HG03575 (cell line): ENCODE results near the gene JAK3.

ENCODE experiments used
- ATAC-seq: cut with Tn5 transposase; IDR thresholded peaks from one replicate; pipeline ENCODE4 v1.9.1; 2021; ENCODE audit not compliant: unreplicated experiment, insufficient number of reproducible peaks, low FRiP score; ENCODE audit errors: extremely low read depth

Gene JAK3

DNA sequence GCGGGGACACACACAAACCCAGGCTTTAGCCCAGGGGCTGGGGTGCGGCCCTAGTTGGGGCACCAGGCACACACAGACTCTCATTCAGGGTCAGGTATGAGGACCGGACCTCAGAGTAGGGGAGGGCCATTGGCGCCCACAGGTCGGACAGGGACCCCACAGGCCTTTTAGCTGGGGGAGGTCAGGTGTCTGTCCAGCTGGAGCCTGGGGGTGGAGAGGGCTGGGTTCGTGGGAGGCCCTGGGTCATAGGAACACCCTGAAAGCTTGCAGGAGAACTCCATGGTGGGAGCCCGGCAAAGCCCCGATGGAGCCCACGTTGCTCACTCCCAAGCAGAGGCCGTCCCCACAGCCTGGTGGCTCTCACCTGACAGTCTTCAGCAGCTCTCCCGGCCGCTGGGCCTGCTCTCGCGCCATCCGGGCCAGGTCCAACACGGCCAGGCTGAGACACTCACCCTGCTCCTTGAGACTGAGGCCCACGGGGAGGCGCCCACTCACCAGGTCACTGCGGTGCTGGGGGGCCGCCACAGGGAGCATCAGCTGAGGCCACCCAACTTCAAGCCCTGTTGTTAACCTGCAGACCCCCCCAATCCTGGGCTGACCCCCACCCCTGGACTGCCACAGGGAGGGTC is 5.0 kb downstream of the JAK3 start:
- ATAC-seq: no peak

DNA sequence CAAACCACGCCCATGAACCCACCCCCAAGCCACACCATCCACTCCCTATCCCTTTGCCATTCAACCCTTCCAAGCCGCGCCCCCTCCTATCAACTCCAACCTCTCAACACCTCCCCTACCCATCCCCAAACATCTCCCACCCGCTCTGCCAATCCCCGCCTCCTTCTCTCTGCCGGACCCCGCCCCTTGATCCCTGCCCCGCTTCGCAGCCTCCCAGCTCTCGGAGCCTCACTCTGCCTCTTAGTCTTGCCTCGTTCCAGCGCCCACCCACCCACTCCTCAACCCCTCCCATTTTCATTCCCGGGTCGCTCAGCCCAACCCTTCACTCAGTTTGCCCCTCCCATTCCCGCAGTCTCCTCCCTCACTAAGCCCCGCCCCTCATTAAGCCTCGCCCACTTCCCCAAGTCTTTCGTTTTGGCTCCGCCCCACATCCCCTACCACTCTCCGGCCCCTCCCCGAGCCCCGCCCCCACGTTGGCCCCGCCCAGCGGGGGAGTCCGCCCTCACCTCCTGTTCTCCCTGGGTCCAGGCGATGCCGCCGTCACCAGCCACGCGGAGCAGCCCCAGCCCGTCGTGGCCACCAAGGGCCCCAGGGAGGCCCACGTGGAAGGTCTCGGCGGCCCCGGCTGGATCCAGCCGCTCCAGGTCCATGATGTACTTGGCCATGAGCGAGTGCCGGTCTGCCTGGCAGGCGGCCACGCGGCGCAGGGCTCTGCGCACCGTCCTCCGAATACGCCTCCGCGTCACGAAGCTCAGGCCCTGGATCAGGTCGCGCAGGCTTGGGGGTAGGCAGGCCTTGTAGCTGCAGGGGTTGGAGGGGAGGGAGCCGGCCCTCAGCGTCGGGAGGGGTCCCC is 5.7 kb downstream of the JAK3 start:
- no peak for ATAC-seq

DNA sequence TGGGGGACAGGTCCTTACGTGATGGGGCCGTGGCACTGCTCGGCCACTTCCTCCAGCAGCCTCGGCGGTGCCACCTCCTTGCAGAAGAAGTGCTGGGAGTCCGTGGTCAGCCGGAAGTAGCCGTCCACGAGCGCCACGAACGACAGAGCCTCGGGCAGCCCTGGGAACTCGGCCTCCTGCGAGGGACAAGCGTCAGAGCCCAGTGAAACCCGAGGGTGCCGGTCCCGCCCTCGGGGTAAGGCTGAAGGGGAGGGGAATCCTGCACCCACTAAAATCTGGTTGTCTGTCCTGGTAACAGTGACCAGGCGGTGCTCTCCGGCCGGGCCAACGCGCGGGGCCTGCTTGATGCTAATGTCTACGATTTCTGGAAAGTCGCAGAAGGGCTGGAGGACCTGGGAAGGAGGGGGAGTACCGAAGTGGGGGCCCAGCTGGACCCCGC is 6.4 kb downstream of the JAK3 start:
- ATAC-seq: no peak

DNA sequence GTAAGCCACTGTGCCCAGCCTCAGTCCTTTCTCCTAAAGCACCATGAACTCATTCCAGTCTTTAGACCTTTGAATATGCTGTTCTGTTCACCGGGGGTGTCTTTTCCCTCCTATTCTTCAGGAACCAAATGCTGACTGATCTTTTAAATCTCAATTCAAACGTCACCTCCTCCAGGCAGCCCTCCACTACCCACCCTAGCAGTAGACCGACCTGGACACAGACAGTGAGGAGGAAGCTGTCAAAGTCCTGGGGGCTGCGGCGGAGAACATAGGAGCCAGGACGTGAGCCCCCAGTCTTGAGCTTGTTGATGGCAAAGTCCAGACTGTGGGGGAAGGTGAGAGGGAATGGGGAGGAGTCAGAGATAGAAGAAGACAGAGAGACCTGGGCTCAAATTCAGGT is 7.8 kb downstream of the JAK3 start:
- ATAC-seq: no peak

DNA sequence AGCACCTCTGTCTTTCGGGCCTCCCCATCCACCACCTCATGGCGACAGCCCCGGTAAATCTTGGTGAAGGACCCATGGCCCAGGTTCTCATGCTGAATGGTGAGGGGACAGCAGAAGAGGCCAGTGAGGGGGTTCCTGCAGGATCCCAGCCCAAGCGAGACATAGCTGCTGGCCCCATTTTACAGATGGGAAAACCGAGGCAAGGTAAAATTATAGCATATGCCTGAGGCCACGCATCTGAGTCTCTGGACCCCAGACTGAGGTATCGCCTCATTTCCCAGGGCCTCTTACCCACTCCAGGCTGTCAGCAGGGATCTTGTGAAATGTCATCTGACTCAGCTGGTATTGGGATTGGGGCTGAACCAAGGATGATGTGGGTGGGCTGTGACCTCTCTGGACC is 9.8 kb downstream of the JAK3 start:
- ATAC-seq: no peak

DNA sequence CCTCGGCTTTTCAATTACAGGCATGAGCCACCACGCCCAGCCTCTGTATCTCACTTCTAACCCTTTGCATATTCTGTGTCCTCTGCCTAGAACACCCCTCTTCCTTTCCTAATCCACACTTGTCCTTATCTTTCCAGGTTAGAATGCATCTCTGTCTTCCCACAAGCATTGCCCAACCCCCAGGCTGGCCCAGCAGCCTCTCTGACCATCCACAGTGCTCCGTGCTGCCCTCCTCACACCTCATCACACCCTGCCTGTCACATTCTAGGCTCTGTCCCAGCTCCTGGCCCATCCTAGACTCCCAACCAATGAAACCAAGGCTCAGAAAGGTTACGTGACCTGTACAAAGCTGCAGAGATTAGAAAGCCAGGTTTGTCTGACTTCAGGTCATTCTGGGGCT is 11.3 kb downstream of the JAK3 start:
- ATAC-seq: no peak

DNA sequence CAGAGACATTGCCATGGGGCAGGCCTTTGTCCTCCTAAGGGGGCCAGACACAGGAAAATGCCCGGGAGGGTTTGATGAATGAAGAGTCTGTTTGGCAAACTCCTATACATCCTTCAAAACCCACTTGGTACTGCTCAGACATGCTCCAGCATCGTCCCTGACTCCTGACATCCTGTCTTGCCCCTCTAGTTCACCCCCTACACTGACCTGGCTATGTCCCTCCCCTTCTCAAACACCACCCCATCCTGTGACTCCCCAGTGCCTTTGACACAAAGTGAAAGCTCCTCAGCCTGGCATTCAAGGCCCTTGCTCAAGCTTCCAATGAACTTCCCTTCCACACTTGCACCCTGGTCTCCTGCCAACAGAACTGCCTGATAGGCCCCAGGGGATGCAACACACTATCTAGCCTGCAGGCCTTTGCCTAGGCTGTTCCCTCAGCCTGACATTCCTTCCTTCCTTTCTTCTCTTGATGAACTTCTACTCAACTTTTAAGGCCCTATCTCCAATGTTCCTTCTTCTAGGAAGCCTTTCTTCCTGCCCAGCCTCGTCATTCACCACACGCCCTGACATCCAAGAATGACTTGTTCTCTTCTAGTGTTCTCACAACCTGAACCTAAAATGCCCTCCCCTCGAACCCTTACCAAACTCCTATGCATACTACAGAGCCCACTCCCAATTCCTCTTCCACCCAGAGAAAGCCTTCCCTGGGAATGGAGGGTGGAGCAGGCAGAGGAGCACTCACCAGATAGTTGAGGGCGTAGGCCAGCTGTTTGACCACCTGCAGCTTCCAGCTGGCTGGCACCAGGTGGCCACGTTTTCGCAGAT is 12.4 kb downstream of the JAK3 start:
- ATAC-seq: no peak

DNA sequence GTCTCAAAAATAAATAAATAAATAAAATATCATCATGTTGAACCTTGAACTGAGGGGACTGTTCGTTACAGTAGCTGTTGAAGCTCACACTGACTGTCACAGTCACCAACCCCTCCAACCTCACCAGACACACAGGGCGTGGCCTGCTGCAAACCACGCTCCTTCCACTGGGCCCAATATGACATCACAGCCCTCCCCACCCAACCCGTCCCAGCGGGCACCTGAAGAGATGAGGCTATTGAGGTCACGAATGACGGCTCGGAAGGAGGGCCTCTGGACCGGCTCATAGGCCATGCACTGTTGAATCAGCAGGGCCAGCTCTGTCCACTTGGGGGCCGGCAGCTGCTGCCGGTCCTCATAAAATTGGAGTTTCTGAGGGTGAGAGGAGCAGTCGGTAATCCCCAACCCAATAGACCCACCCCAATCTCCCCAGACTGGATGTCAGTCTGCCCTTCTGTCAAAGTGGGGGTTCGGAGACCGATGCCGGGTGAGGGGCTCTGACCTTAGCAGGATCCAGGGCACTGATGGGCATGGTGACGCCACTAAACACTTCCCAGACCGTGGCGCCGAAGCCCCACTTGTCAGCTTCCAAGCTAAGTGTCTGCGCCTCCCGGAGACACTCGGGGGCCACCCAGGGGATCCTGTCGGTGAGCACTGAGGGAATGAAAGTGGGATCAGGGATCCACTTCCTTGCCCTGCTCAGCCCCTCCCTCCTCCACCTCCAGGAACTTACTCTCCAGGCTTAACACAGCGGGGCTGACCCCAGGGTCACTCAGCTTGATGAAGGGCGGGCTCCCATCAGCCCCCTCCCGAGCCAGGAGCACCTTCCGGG is 13.2 kb downstream of the JAK3 start:
- ATAC-seq: no peak

DNA sequence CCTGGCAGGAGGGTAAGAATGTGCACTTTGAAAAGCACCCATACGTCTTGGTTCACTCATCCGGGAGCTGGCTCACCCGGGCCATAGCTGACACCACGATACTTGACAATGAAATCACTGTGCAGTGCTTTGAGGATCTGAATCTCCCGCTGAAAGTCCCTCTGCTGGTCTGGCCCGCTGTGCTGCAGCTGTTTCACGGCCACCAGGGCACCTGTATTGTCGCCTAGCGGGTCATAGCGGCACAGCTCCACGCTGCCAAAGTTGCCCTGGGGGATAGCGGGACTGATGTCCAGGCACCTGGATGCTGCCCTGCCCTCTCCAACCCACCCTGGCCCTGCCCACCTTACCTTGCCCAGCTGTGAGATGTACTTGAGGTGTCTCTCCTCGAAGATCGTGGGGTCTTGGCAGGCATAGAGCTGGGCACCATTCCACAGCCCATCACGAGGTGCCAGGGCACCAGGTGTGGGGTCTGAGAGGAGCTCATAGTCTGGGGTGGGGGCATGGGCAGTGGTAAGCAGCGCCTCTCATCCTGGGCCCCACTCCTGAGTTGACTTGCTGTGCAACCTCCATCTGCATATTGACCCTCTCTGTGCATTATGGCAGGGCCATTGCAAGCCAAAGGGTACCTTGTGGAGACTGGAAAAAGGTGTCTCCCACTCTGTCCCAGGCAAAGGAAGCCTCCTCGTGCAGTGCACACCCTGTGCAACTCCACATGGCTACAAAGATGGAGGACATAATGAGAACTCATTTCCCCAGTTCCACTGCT is 15.2 kb downstream of the JAK3 start:
- no peak for ATAC-seq

DNA sequence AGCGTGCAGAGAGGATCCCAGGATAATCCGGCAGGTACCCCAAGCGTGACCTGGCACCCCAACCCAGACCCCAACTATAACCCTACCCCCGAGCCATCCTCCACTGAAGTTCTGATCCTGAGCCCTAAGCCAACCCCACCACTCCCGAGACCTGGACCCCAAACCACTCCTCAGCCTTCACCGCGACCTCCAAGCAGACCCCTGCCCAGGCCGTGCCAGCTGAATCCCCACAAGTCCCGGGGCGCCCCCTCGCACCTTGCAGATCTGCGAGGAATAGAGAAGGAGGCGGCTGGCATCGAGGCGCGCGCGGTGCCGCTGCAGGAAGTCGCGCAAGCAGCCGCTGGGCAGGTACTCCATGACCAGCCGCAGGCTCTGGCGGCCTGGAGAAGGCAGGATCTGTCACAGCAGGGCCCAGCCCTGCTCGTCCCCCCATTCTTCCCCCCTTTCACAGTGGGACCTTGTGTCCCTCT is 16.3 kb downstream of the JAK3 start:
- no peak for ATAC-seq

DNA sequence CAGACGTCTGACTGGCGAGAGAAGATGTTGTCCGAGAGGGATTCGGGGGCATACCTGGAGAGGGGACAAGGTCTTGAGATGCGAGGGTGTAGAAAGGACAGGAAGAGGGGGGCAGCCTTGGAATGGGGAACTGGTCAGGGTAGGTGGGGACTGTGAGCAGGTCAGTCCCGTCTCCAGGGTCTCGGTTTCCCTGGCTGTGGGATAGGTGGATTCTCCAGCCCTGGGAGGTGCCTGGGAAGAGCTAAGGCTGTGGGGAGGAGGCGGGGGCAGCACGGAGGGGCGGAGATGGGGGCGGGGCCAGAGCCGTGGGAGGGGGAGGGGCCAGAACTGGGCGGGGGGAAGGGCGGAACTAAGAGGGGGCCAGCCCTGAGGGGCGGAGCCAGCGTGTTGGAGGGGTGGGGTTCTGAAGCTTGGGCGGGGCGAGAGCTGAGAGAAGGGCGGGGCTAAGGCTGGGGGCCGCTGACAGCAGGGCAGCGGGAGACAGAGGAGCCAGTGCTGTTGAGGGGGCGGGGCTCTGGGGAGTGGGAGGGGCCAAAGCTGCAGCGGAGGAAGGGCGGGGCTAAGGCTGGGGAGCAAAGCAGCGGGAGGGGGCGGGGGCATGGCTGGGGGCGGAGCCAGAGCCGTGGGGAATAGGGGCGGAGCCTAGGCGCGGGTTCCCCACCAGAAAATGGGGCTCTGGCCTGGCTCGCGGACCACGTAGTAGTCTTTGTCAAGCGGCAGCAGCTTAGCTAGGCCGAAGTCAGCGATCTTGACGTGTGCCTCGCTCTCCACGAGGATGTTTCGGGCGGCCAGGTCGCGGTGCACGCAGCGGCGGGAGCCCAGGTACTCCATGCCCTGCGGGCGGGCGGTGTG is 17.0 kb downstream of the JAK3 start:
- no peak for ATAC-seq

DNA sequence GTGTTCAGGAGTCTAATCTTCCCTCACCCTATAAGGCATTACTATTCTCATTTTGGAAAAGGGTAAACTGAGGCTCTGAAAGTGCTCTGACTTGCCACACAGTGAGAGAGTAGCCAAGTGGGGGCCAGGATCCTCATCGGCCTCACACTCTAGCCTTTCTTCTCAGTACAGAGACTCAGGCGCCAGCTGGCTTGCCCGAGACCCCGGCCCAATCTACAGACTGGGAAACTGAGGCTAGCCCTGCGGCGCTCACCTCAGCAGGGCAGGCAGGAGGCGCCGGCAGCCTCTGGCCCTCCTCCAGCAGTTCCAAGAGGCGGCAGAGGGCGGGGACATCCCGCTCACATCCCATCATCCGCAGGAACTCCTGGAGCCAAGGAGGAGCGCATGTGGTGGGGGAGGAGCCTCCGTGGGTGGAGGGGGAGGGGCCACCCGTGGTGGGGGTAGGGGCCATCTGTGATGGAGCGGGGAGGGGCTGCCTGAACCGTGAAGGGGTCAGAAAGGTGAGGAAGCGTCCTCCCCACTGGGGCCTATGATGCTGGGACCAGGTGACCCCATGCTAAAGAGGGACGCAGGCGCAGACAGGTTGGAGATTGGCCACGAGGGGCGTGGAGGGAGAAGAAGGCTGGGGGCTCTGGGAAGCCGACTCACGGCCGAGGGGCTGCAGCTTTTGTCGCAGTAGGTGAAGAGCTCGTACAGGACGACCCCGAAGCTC is 17.8 kb downstream of the JAK3 start:
- no peak for ATAC-seq

DNA sequence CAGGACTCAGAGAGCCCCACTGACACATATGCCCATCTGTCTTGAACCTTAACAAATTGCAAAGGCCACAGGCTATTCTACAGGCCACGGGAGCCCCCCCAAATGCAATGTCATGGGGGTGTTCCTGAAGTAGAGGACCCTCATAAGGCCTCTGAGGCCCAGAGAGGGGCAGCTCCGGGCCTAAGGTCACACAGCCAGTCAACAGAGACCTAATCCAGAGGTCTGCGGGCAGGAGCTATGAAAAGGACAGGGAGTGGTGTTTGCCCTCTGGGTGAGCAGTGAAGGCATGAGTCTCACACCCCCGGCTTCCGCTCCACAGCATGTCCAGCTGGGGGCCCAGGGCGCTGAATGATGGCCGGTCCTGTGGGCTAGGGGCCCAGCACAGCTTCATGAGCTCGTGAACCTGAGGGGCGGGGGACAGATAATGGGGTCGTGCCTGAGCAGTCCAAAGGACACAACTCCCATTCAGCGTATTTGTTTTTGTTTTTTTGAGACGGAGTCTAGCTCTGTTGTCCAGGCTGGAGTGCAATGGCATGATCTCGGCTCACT is 21.2 kb downstream of the JAK3 start:
- ATAC-seq: no peak

DNA sequence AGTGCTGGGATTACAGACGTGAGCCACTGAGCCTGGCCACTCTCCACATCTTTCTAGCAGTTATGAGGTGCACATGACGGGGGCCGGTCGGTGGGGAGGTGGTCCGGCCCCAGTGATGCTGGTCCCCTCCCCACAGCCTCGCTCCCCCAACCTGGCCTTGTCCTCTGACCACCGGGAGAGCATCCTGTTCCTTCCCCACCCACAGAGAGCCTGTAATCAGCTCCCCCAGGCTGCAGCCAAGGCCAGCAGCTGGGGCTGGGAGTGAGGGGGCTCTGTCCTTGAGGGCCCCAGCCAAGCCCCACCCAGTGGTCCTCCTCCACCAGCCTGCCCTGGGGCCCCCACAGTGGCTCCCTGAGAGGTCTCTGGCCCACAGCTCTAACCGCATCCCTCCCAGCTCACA is 23.4 kb downstream of the JAK3 start:
- no peak for ATAC-seq

DNA sequence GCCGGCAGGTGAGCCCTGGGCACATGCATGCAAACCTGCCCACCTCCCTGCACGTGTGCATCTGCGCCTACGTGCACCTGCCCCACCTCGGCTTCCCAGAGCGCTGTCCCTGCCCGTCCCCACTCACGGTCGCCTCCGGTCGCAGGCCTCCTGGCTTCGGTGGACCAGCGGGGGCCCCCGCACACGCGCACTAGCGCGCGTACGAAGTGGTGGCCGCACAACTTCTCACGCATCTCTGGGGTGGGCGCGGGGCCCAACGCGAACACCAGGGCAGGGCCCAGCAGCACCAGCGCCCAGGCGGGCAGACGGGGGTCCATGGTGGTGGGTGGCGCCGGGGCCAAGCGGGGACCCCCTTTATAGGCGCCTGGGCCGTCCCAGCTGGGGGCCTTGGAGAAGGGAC is 26.6 kb downstream of the JAK3 start, which contains the start of gene INSL3:
Gene INSL3, minus strand, starts transcription at position 330 of the 400 bp plus-strand sequence. Its CDS starts 13 bp downstream, at position 317.
- no peak for ATAC-seq

DNA sequence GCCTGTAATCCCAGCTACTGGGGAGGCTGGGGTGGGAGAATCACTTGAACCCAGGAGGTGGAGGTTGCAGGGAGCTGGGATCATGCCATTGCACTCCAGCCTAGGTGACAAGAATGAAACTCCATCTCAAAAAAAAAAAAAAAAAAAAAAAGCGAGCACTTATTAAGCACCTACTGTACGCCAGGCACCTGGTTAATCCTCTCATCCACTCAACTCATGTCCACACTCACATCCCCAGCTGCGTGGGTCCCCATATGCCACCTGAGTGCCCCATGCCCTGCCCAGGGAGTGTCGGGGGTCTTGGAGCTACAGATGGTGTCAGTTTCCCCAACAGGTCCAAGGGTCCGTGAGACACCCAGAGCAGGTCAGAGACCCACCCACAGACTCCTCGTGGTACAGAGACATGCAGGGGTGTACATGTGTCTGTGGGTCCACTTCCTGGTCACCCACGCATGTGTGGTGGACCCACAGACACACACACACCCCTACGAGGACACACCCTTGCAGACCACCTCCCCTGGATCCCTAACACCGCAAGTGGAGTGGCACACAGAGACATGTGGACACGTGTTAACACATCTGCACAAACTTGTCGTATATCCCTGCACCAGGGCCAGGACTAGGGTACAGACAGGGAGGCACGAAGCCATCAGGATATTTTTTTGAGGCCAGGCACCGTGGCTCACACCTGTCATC is 30.0 kb downstream of the JAK3 start:
- ATAC-seq: no peak
